GM19324 (cell line): ENCODE data around the gene PDGFA.

Source experiments
- ATAC-seq: cut with Tn5 transposase; IDR thresholded peaks from one replicate; pipeline ENCODE4 v1.9.1; 2021; ENCODE audit warnings: mild to moderate bottlenecking, moderate library complexity; ENCODE audit not compliant: unreplicated experiment, low FRiP score

PDGFA gene

GRCh38 chr7:519484-520390, at the start of gene PDGFA:
PDGFA (minus strand) TSS chr7:519846; CDS start chr7:519001, 845 bp downstream.
- no peak for ATAC-seq

- no peak for ATAC-seq
Measured at GRCh38 chr7:568031-568951, 48.6 kb upstream of the PDGFA start.

GRCh38 chr7:567305-567883, 47.7 kb upstream of the PDGFA start:
- no peak for ATAC-seq

- no peak for ATAC-seq
Measured at GRCh38 chr7:566100-566499, 46.5 kb upstream of the PDGFA start.

- no peak for ATAC-seq
Measured at GRCh38 chr7:564176-564865, 44.7 kb upstream of the PDGFA start.

GRCh38 chr7:563629-564170, 44.1 kb upstream of the PDGFA start:
- ATAC-seq: no peak

- ATAC-seq: no peak
Measured at GRCh38 chr7:562789-563628, 43.4 kb upstream of the PDGFA start.

GRCh38 chr7:562374-562675, 42.7 kb upstream of the PDGFA start:
- ATAC-seq: no peak

- ATAC-seq: no peak
Measured at GRCh38 chr7:561631-562373, 42.2 kb upstream of the PDGFA start.

- ATAC-seq: no peak
Measured at GRCh38 chr7:560966-561630, 41.5 kb upstream of the PDGFA start.

- no peak for ATAC-seq
Measured at GRCh38 chr7:559396-559705, 39.7 kb upstream of the PDGFA start.

- ATAC-seq: no peak
Measured at GRCh38 chr7:557558-557881, 37.9 kb upstream of the PDGFA start.

GRCh38 chr7:556837-557557, 37.4 kb upstream of the PDGFA start:
- ATAC-seq: no peak

GRCh38 chr7:556291-556826, 36.7 kb upstream of the PDGFA start:
- no peak for ATAC-seq

- no peak for ATAC-seq
Measured at GRCh38 chr7:555551-556160, 36.0 kb upstream of the PDGFA start.

- no peak for ATAC-seq
Measured at GRCh38 chr7:553636-554111, 34.0 kb upstream of the PDGFA start.
